Measurements from ENCODE around the gene PDXK.
A peak's percentile ranks its signal among the peaks of the same experiment; 100 is the strongest.
"Not testable (repeated sequence)": the region's sequence is repeated elsewhere in the genome, so short reads cannot be mapped to it uniquely, and the experiment has no call there.

PDXK gene

GRCh38 chr21:43718872-43719747 lies at the start of gene PDXK:
TSS of gene PDXK (plus strand) at chr21:43719129. CDS start at chr21:43719295, 166 bp downstream.
- peak; percentile 30 for DNase-seq

- no peak for DNase-seq
Measured at GRCh38 chr21:43669828-43670605, 48.9 kb upstream of the PDXK start.

- no peak for DNase-seq
Measured at GRCh38 chr21:43675871-43676270, 43.1 kb upstream of the PDXK start.

GRCh38 chr21:43676391-43676790 lies 42.5 kb upstream of the PDXK start:
- DNase-seq: no peak

- no peak for DNase-seq
Measured at GRCh38 chr21:43679951-43680350, 39.0 kb upstream of the PDXK start.

GRCh38 chr21:43680421-43680820 lies 38.5 kb upstream of the PDXK start:
- DNase-seq: not testable (repeated sequence)

- no peak for DNase-seq
Measured at GRCh38 chr21:43681650-43682049, 37.3 kb upstream of the PDXK start.

GRCh38 chr21:43684424-43684823 lies 34.5 kb upstream of the PDXK start:
- DNase-seq: no peak

- DNase-seq: no peak
Measured at GRCh38 chr21:43686811-43687565, 31.9 kb upstream of the PDXK start.

GRCh38 chr21:43687566-43688399 lies 31.1 kb upstream of the PDXK start:
- DNase-seq: no peak

GRCh38 chr21:43688906-43689305 lies 30.0 kb upstream of the PDXK start:
- no peak for DNase-seq

- no peak for DNase-seq
Measured at GRCh38 chr21:43689556-43690337, 29.2 kb upstream of the PDXK start.

- no peak for DNase-seq
Measured at GRCh38 chr21:43690346-43690745, 28.6 kb upstream of the PDXK start.

- DNase-seq: no peak
Measured at GRCh38 chr21:43691086-43691795, 27.7 kb upstream of the PDXK start.

- DNase-seq: no peak
Measured at GRCh38 chr21:43691801-43692200, 27.1 kb upstream of the PDXK start.

GRCh38 chr21:43692949-43693348 lies 26.0 kb upstream of the PDXK start:
- DNase-seq: no peak

GRCh38 chr21:43693981-43694380 lies 24.9 kb upstream of the PDXK start:
- DNase-seq: no peak

- DNase-seq: no peak
Measured at GRCh38 chr21:43694437-43695079, 24.4 kb upstream of the PDXK start.

GRCh38 chr21:43696214-43696613 lies 22.7 kb upstream of the PDXK start:
- DNase-seq: no peak
